Smooth muscle cell (in vitro differentiated cells): ENCODE measurements around the gene TEX13D. TPM values are rescaled to one million over a fixed set of nuclear protein-coding genes. Genes with fewer than 3 reads are reported as not detected.

Experiments used
- DNase-seq: peaks from one replicate; lab custom pipeline; 2025; ENCODE audit not compliant: unreplicated experiment; lab: John Stamatoyannopoulos, UW
- H2AFZ ChIP-seq: fragments of 200-600 bp; sonication (generic); 2 replicates; pipeline ENCODE4 v1.6.0; 2016; ENCODE audit warnings: antibody characterized with exemption, low read depth, mild to moderate bottlenecking
- H3F3A ChIP-seq: fragments of 200-600 bp; sonication (generic); 2 replicates; pipeline ENCODE4 v1.6.0; 2017; ENCODE audit warnings: antibody characterized with exemption, low read depth
- H3K27ac ChIP-seq: fragments of 200-600 bp; sonication (generic); 2 replicates; pipeline ENCODE4 v1.5.1; 2016; ENCODE audit warnings: low read depth, mild to moderate bottlenecking
- H3K27me3 ChIP-seq: fragments of 200-600 bp; sonication (generic); 2 replicates; pipeline ENCODE4 v1.6.1; 2016; ENCODE audit warnings: low read depth, mild to moderate bottlenecking
- H3K36me3 ChIP-seq: fragments of 200-600 bp; sonication (generic); 2 replicates; pipeline ENCODE4 v1.5.1; 2016; ENCODE audit warnings: low read depth
- H3K4me1 ChIP-seq: fragments of 200-600 bp; sonication (generic); 2 replicates; pipeline ENCODE4 v1.5.1; 2016; ENCODE audit warnings: low read depth
- H3K4me2 ChIP-seq: fragments of 200-600 bp; sonication (generic); 2 replicates; pipeline ENCODE4 v1.6.0; 2016; ENCODE audit warnings: mild to moderate bottlenecking
- H3K4me3 ChIP-seq: fragments of 200-600 bp; sonication (generic); 2 replicates; pipeline ENCODE4 v1.5.1; 2016; ENCODE audit warnings: mild to moderate bottlenecking
- H3K79me2 ChIP-seq: fragments of 200-600 bp; sonication (generic); 2 replicates; pipeline ENCODE4 v1.6.0; 2016; ENCODE audit warnings: low read depth, mild to moderate bottlenecking
- H3K9ac ChIP-seq: fragments of 200-600 bp; sonication (generic); 2 replicates; pipeline ENCODE4 v1.6.0; 2016; ENCODE audit warnings: low read depth
- H3K9me3 ChIP-seq: fragments of 200-600 bp; sonication (generic); replicated peaks from 2 replicates; pipeline ENCODE4 v1.5.1; 2016; ENCODE audit warnings: low read depth
- H4K20me1 ChIP-seq: fragments of 200-600 bp; sonication (generic); 2 replicates; pipeline ENCODE4 v1.6.0; 2016; ENCODE audit warnings: low read depth
- CTCF ChIP-seq: fragments of 200-600 bp; sonication (generic); IDR thresholded peaks from 2 replicates; pipeline ENCODE4 v1.5.1; 2017; ENCODE audit warnings: borderline replicate concordance, mild to moderate bottlenecking, antibody characterized with exemption; ENCODE audit not compliant: insufficient read depth, poor library complexity, severe bottlenecking
- whole genome bisulfite sequencing: methylation state at CpG from one replicate; pipeline ENCODE4 v1.1.7; 2016; ENCODE audit warnings: low lambda C conversion rate; 5-methylcytosine and 5-hydroxymethylcytosine counted together
- polyA plus RNA-seq: library from polyadenylated mRNA; unstranded; fragments of >200 nt; fragmentation: Nextera tagmentation; extraction: Ambion mirVana; gene quantifications from 2 replicates; pipeline ENCODE4 v1.2.1, GENCODE V29; 2016
- total RNA-seq: library from RNA; depleted of rRNA; stranded (reverse); fragments of >200 nt; gene quantifications from 2 replicates; pipeline ENCODE4 v1.2.3, GENCODE V29; 2014

TEX13D gene
- total and polyA plus RNA-seq, 2 experiments from 2014 or later: 0.04 TPM; not detected in 1

- TF ChIP-seq CTCF: no peak
- H3K4me1 ChIP-seq: no peaks in the 10 kb centered on the region
- no peak overlapping the region for H3K4me3 ChIP-seq
- no peaks in the 10 kb centered on the region for H3K79me2 ChIP-seq
- no peak for DNase-seq
- no peaks in the 10 kb centered on the region for H3K9me3 ChIP-seq
- H3K36me3 ChIP-seq: no peaks in the 10 kb centered on the region
- WGBS: 86% methylated on average over 15 of the region's 15 CpGs
- H3K27me3 ChIP-seq: no peaks in the 10 kb centered on the region
- no peak overlapping the region for H3K4me2 ChIP-seq
- H3K27ac ChIP-seq: no peak overlapping the region
- no peak overlapping the region for H3K9ac ChIP-seq
- no peaks in the 10 kb centered on the region for H3F3A ChIP-seq
- H4K20me1 ChIP-seq: no peaks in the 10 kb centered on the region
- H2AFZ ChIP-seq: no peak overlapping the region
Measured at GRCh38 chrX:124346877-124347241, 14.4 kb downstream of the TEX13D start.

GRCh38 chrX:124347242-124347641 is 14.8 kb downstream of the TEX13D start:
- Histone ChIP-seq H4K20me1 (no peaks in the 10 kb centered on the region), H3K4me3 (no peak overlapping the region), H2AFZ (no peak overlapping the region), H3K4me2 (no peak overlapping the region), H3F3A (no peaks in the 10 kb centered on the region), H3K9me3 (no peaks in the 10 kb centered on the region), H3K36me3 (no peaks in the 10 kb centered on the region), H3K9ac (no peak overlapping the region), H3K4me1 (no peaks in the 10 kb centered on the region), H3K27me3 (no peaks in the 10 kb centered on the region), H3K27ac (no peak overlapping the region), H3K79me2 (no peaks in the 10 kb centered on the region)
- no peak for DNase-seq
- TF ChIP-seq CTCF: no peak
- 59% methylated on average over 5 of the region's 5 CpGs for WGBS

- no peaks in the 10 kb centered on the region for H3K27me3 ChIP-seq
- no peaks in the 10 kb centered on the region for H3K4me1 ChIP-seq
- no peak overlapping the region for H3K4me2 ChIP-seq
- no peak for TF ChIP-seq CTCF
- H3K4me3 ChIP-seq: no peak overlapping the region
- H3K9ac ChIP-seq: no peak overlapping the region
- H3F3A ChIP-seq: no peaks in the 10 kb centered on the region
- H3K27ac ChIP-seq: no peak overlapping the region
- no peaks in the 10 kb centered on the region for H4K20me1 ChIP-seq
- no peak for DNase-seq
- H2AFZ ChIP-seq: no peak overlapping the region
- H3K36me3 ChIP-seq: no peaks in the 10 kb centered on the region
- H3K9me3 ChIP-seq: no peaks in the 10 kb centered on the region
- H3K79me2 ChIP-seq: no peaks in the 10 kb centered on the region
- WGBS: 58% methylated on average over 5 of the region's 5 CpGs
Measured at GRCh38 chrX:124348182-124348581, 15.7 kb downstream of the TEX13D start.

- Histone ChIP-seq H3K9ac (no peak overlapping the region), H3F3A (no peaks in the 10 kb centered on the region), H3K27me3 (no peaks in the 10 kb centered on the region), H3K4me1 (no peaks in the 10 kb centered on the region), H2AFZ (no peak overlapping the region), H3K36me3 (no peaks in the 10 kb centered on the region), H3K27ac (no peak overlapping the region), H3K4me3 (no peak overlapping the region), H3K79me2 (no peaks in the 10 kb centered on the region), H4K20me1 (no peaks in the 10 kb centered on the region), H3K4me2 (no peak overlapping the region), H3K9me3 (no peaks in the 10 kb centered on the region)
- no peak for DNase-seq
- TF ChIP-seq CTCF: no peak
- WGBS: 90% methylated on average over 6 of the region's 6 CpGs
Measured at GRCh38 chrX:124348885-124349453, 16.5 kb downstream of the TEX13D start.
